ENCODE results near the gene ZNRF1. TPM values are rescaled to one million over a fixed set of nuclear protein-coding genes. Genes with fewer than 3 reads are reported as not detected.

The ZNRF1 gene
- total RNA-seq, 2 donors from 2014 or later: 15.3 to 19.8 TPM

- Histone ChIP-seq H3K9me3 (no peaks in the 10 kb centered on the region), H3K27ac (peak overlapping the region in 1 of 2 donors; percentile 16), H3K36me3 (no peaks in the 10 kb centered on the region), H3K27me3 (no peaks in the 10 kb centered on the region), H3K4me1 (peaks cover 0 to 36% of the 10 kb centered on the region in 2 donors), H3K4me3 (no peak overlapping the region)
- TF ChIP-seq, protein P1, sequence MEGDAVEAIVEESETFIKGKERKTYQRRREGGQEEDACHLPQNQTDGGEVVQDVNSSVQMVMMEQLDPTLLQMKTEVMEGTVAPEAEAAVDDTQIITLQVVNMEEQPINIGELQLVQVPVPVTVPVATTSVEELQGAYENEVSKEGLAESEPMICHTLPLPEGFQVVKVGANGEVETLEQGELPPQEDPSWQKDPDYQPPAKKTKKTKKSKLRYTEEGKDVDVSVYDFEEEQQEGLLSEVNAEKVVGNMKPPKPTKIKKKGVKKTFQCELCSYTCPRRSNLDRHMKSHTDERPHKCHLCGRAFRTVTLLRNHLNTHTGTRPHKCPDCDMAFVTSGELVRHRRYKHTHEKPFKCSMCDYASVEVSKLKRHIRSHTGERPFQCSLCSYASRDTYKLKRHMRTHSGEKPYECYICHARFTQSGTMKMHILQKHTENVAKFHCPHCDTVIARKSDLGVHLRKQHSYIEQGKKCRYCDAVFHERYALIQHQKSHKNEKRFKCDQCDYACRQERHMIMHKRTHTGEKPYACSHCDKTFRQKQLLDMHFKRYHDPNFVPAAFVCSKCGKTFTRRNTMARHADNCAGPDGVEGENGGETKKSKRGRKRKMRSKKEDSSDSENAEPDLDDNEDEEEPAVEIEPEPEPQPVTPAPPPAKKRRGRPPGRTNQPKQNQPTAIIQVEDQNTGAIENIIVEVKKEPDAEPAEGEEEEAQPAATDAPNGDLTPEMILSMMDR (IDR thresholded peaks at IDR 0.05): no peak
- DNase-seq (ENCODE audit: low spot score): no peak
Measured at GRCh38 chr16:74997042-74997491, 1.8 kb upstream of the ZNRF1 start.

DNA sequence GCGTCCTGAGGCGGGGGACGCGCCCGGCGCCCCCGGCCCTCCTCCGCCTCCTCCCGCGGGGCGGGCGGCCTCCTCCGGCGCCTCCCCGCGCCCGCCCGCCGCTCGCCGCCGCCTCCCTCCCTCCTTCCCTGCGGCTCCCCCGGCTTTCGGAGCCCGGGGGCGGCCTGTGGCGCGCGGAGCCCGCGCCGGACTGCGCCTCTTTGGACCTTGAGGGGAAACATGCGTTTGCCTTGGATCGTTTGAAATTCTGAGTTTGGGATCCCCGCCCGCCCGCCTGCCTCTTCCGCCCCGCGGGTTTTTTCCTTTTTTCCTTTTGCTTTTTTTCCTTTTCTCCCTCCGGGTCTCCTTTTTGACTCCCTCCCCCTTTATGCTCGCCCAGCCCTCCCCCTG is 390 bp downstream of the ZNRF1 start:
- Histone ChIP-seq H3K9me3 (no peaks in the 10 kb centered on the region), H3K36me3 (no peaks in the 10 kb centered on the region), H3K4me1 (peaks cover 0 to 48% of the 10 kb centered on the region in 2 donors), H3K4me3 (peak overlapping the region; percentile 73 to 92), H3K27ac (peak overlapping the region; percentile 80 to 84), H3K27me3 (no peaks in the 10 kb centered on the region)
- TF ChIP-seq, protein P1 (IDR thresholded peaks at IDR 0.05): no peak
- DNase-seq (ENCODE audit: low spot score): no peak

- peak overlapping the region; percentile 73 to 92 for H3K4me3 ChIP-seq
- no peaks in the 10 kb centered on the region for H3K27me3 ChIP-seq
- H3K36me3 ChIP-seq: no peaks in the 10 kb centered on the region
- no peaks in the 10 kb centered on the region for H3K9me3 ChIP-seq
- TF ChIP-seq, protein P1 (IDR thresholded peaks at IDR 0.05): no peak
- peak overlapping the region; percentile 80 to 84 for H3K27ac ChIP-seq
- peaks cover 0 to 48% of the 10 kb centered on the region in 2 donors for H3K4me1 ChIP-seq
- DNase-seq (ENCODE audit: low spot score): peak; percentile 62
Measured at GRCh38 chr16:74999609-75000480, 1.0 kb downstream of the ZNRF1 start.

DNA sequence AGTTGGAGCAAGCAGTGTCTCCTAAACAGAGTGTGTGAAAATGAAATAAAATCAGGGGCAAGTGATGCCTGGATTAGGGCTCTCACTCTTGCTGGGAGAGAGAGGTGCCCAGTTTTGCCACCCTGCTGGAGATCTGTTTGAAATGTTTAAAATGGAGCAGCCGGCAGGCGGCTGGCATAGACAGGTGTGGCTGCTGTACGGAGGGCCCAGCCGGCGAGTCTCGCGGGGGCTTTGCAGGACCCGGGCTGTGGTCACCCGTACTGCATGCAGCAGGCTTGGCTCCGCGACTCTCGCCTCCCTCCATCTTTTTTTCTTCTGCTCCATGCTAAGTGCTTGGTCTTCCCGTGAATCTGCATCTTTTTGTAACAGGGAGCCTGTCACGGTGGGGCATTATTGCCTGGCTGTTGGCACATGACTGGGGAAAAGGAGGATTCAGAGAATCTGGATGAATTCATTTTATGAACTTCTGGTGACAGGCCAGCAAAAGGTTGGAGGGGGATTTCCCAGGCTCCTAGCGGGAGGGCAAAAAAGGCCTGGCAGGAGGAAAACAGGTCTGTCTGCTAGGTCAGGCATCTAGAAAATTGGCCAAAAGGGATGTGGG is 1.8 kb downstream of the ZNRF1 start:
- Histone ChIP-seq H3K4me3 (peak overlapping the region; percentile 73 to 92), H3K27ac (peak overlapping the region; percentile 80 to 84), H3K27me3 (no peaks in the 10 kb centered on the region), H3K36me3 (no peaks in the 10 kb centered on the region), H3K9me3 (no peaks in the 10 kb centered on the region), H3K4me1 (peaks cover 0 to 48% of the 10 kb centered on the region in 2 donors)
- TF ChIP-seq, protein P1 (IDR thresholded peaks at IDR 0.05): peak in 1 of 2 donors; percentile 6
- DNase-seq (ENCODE audit: low spot score): no peak

DNA sequence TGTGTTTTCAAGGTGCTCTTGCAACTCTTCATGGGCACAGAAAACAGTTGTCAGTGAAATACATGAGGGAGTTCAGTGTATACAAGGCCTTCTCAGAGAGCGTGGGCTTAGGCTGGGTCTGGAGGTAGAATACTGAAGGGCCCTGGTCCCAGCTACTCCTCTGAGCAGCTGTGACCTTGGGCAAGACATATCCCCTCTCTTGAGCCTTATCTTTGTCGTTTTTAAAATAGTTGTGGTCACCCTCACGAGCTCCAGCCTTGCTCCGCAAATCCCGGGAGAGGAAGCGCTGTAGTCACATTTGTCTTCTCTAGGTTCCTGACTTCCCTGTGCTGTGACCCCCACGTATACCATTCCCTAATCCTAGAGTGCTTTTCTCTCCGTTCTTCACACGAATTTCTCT is 3.6 kb downstream of the ZNRF1 start:
- H3K4me1 ChIP-seq: peaks cover 0 to 48% of the 10 kb centered on the region in 2 donors

More for the DNA sequence above, 3.6 kb downstream of the ZNRF1 start:
- Histone ChIP-seq H3K9me3 (no peaks in the 10 kb centered on the region), H3K27ac (peak overlapping the region; percentile 67 to 78), H3K36me3 (no peaks in the 10 kb centered on the region), H3K27me3 (no peaks in the 10 kb centered on the region), H3K4me3 (no peak overlapping the region)
- TF ChIP-seq, protein P1 (IDR thresholded peaks at IDR 0.05): no peak
- no peak for DNase-seq (ENCODE audit: low spot score)

Data from right atrium auricular region (tissue), 2 donors.